Tibial artery (tissue), 4 donors: ENCODE measurements around the gene TTC34.

Experiments
- DNase-seq, 2 donors: peaks; one replicate each; pipeline ENCODE4 v3.0.0-alpha.2; 2019
- H3K27ac ChIP-seq, 2 donors: fragments of 200-600 bp; sonication (generic) in 1 of 2; 1 replicate in 1 of 2; 2 replicates in 1 of 2; pipeline ENCODE4 v1.5.1; 2018 to 2019; ENCODE audit warnings: mild to moderate bottlenecking in 1 of 2
- H3K27me3 ChIP-seq, 2 donors: fragments of 200-600 bp; sonication (generic) in 1 of 2; one replicate each; pipeline versions ENCODE4 v1.5.1 to v1.6.0; 2016 to 2019
- H3K36me3 ChIP-seq, 3 donors: fragments of 200-600 bp; sonication (generic) in 2 of 3; one replicate each; pipeline ENCODE4 v1.5.1; 2016 to 2019; ENCODE audit warnings: mild to moderate bottlenecking in 2 of 3
- H3K4me1 ChIP-seq, 4 donors: fragments of 200-600 bp; sonication (generic) in 2 of 4; 1 replicate in 3 of 4; 2 replicates in 1 of 4; pipeline ENCODE4 v1.5.1; 2016 to 2019
- H3K4me3 ChIP-seq, 2 donors: fragments of 200-600 bp; sonication (generic) in 1 of 2; 1 replicate in 1 of 2; 2 replicates in 1 of 2; pipeline ENCODE4 v1.5.1; 2018 to 2019; ENCODE audit warnings: mild to moderate bottlenecking in 2 of 2
- H3K9me3 ChIP-seq, 3 donors: fragments of 200-600 bp; sonication (generic) in 1 of 3; one replicate each; pipeline ENCODE4 v1.5.1; 2016 to 2019
- CTCF ChIP-seq, 2 experiments: fragments of 200-600 bp in 1 of 2; fragments of 450-650 bp in 1 of 2; IDR thresholded peaks; one replicate each; pipeline ENCODE4 v1.5.1; 2017 to 2019; ENCODE audit warnings: antibody characterized with exemption in 2 of 2, mild to moderate bottlenecking in 1 of 2, moderate library complexity in 1 of 2
- intact Hi-C: fragments of 100-400 bp; cut with DNase I; formaldehyde crosslinking; loops from one replicate; pipeline ENCODE4 v1.15.0; 2023; ENCODE audit warnings: low total_unique reads

The TTC34 gene

GRCh38 chr1:2625311-2625710, 176.2 kb downstream of the TTC34 start:
- H3K36me3 ChIP-seq: no peaks in the 10 kb centered on the region
- intact Hi-C loops: no loop called here
- no peaks in the 10 kb centered on the region for H3K9me3 ChIP-seq
- H3K27me3 ChIP-seq: peaks cover 0 to 63% of the 10 kb centered on the region in 2 donors
- peaks cover 0 to 14% (median 3%) of the 10 kb centered on the region in 4 donors for H3K4me1 ChIP-seq
- no peak for TF ChIP-seq CTCF (IDR thresholded peaks at IDR 0.05)
- H3K27ac ChIP-seq: no peak overlapping the region
- no peak overlapping the region for H3K4me3 ChIP-seq
- no peak for DNase-seq

- Histone ChIP-seq H3K9me3 (peaks cover 0 to 2% (median 0%) of the 10 kb centered on the region in 3 donors), H3K4me1 (peaks cover 0 to 14% (median 3%) of the 10 kb centered on the region in 4 donors), H3K4me3 (no peak overlapping the region), H3K27me3 (peaks cover 0 to 59% of the 10 kb centered on the region in 2 donors), H3K36me3 (no peaks in the 10 kb centered on the region), H3K27ac (no peak overlapping the region)
- DNase-seq: no peak
- intact Hi-C loops: no loop called here
- TF ChIP-seq CTCF (IDR thresholded peaks at IDR 0.05): no peak
Observed at GRCh38 chr1:2624735-2625300, 176.7 kb downstream of the TTC34 start.

GRCh38 chr1:2623571-2624337, 177.7 kb downstream of the TTC34 start:
- no peak overlapping the region for H3K27ac ChIP-seq
- no peak for TF ChIP-seq CTCF (IDR thresholded peaks at IDR 0.05)
- no peak for DNase-seq
- H3K9me3 ChIP-seq: peaks cover 0 to 4% (median 0%) of the 10 kb centered on the region in 3 donors
- peaks cover 0 to 8% (median 2%) of the 10 kb centered on the region in 4 donors for H3K4me1 ChIP-seq
- peaks cover 0 to 52% of the 10 kb centered on the region in 2 donors for H3K27me3 ChIP-seq
- intact Hi-C loops: no loop called here
- no peaks in the 10 kb centered on the region for H3K36me3 ChIP-seq
- H3K4me3 ChIP-seq: no peak overlapping the region

- intact Hi-C loops: no loop called here
- Histone ChIP-seq H3K27ac (no peak overlapping the region), H3K4me3 (no peak overlapping the region), H3K9me3 (peaks cover 0 to 35% (median 32%) of the 10 kb centered on the region in 3 donors), H3K36me3 (no peaks in the 10 kb centered on the region), H3K27me3 (peaks cover 0 to 19% of the 10 kb centered on the region in 2 donors), H3K4me1 (no peaks in the 10 kb centered on the region)
- DNase-seq: no peak
- TF ChIP-seq CTCF (IDR thresholded peaks at IDR 0.05): no peak
Observed at GRCh38 chr1:2617971-2618470, 183.5 kb downstream of the TTC34 start.

- intact Hi-C loops: no loop called here
- no peak for DNase-seq
- Histone ChIP-seq H3K27ac (no peak overlapping the region), H3K36me3 (no peaks in the 10 kb centered on the region), H3K27me3 (peaks cover 0 to 48% of the 10 kb centered on the region in 2 donors), H3K4me1 (peaks cover 0 to 6% (median 2%) of the 10 kb centered on the region in 4 donors), H3K4me3 (no peak overlapping the region), H3K9me3 (peaks cover 0 to 33% (median 33%) of the 10 kb centered on the region in 3 donors)
- TF ChIP-seq CTCF (IDR thresholded peaks at IDR 0.05): no peak
Observed at GRCh38 chr1:2614145-2614544, 187.3 kb downstream of the TTC34 start.
